Measurements from ENCODE around the gene SP140. TPM values are rescaled to one million over a fixed set of nuclear protein-coding genes. Genes with fewer than 3 reads are reported as not detected.

SP140 gene
- total and polyA plus RNA-seq, 10 of the 15 experiments (the other 5 are each of a cell fraction or from before 2014, with no cell fraction given) = 61.7 to 164 (median 90.7) TPM

GRCh38 chr2:230267059-230267458 lies 41.5 kb downstream of the SP140 start:
- H2AFZ ChIP-seq (ENCODE audit: control insufficient read depth, low read depth, low read length) = no peak overlapping the region
- ChIA-PET CTCF (interaction anchor here (1.0 to 1.5 kb wide), 3 partner anchors 9 to 64 kb away, joined by 3 read pairs; no protein-coding TSS in a partner anchor), SMC1A (ENCODE audit: uncharacterized antibody, unreplicated experiment) (interaction anchor here (0.9 to 1.9 kb wide), 5 partner anchors 39 to 64 kb away, joined by 3 to 9 read pairs (median 5); partner anchors contain the start of genes SP140 and SP140L), POLR2A (interaction anchor here (0.8 to 1.7 kb wide), 2 partner anchors 9 to 48 kb away, joined by 3 to 4 read pairs; partner anchors contain the start of gene SP110), RAD21 (ENCODE audit: unreplicated experiment) (interaction anchor here (0.8 to 1.4 kb wide), 3 partner anchors 9 to 64 kb away, joined by 3 to 4 read pairs (median 4); partner anchors contain the start of gene SP110)
- no peaks in the 10 kb centered on the region for H3K27me3 ChIP-seq (replicated peaks in 1 of 2; ENCODE audit: control insufficient read depth in 2 of 2, insufficient read depth in 2 of 2, low read length in 1 of 2)
- WGBS (ENCODE audit: insufficient coverage, insufficient replicate concordance, low lambda C conversion rate, missing lambda C conversion rate) = 23% methylated on average over 1 of the region's 1 CpG
- in situ Hi-C loops (cut with MboI) = no loop called here
- H4K20me1 ChIP-seq (ENCODE audit: control insufficient read depth, insufficient read depth) = no peaks in the 10 kb centered on the region
- H3K36me3 ChIP-seq (ENCODE audit: control insufficient read depth in 2 of 2, insufficient read depth in 2 of 2, low read length in 1 of 2) = peaks cover 4 to 9% of the 10 kb centered on the region in 2 experiments; a peak in 3 of 4 replicates
- peaks cover 28% of the 10 kb centered on the region for H3K4me1 ChIP-seq (ENCODE audit: control insufficient read depth, insufficient read depth, low read length)
- ATAC-seq = peak; percentile 57
- no peak for TF ChIP-seq ZBTB4 (CRISPR knock-in tag; IDR thresholded peaks at IDR 0.05)
- no peak for TF ChIP-seq WRNIP1 (IDR thresholded peaks at IDR 0.05; ENCODE audit: borderline replicate concordance, low read depth, low read length)
- TF ChIP-seq TAF1 (IDR thresholded peaks at IDR 0.05; ENCODE audit: borderline replicate concordance, low read depth, low read length) = no peak
- no peak for TF ChIP-seq TBL1XR1 (IDR thresholded peaks at IDR 0.05; ENCODE audit: low read depth, low read length)
- TF ChIP-seq RCOR1 (conservative IDR thresholded peaks at IDR 0.05; ENCODE audit: low read depth, low read length) = no peak
- TF ChIP-seq GATAD2B (conservative IDR thresholded peaks at IDR 0.05; ENCODE audit: low read depth) = no peak
- no peak for TF ChIP-seq SMARCA5 (IDR thresholded peaks at IDR 0.05)
- no peak for TF ChIP-seq MEF2B (IDR thresholded peaks at IDR 0.05; ENCODE audit: partially characterized antibody, poor library complexity, severe bottlenecking)
- no peak for TF ChIP-seq EGR1 (IDR thresholded peaks at IDR 0.05; ENCODE audit: borderline replicate concordance in 1 of 2, low read depth in 2 of 2, low read length in 2 of 2)
- TF ChIP-seq ZBED1 (IDR thresholded peaks at IDR 0.05; ENCODE audit: borderline replicate concordance) = no peak
- no peak for TF ChIP-seq MYB (IDR thresholded peaks at IDR 0.05; ENCODE audit: borderline replicate concordance, low read depth, low read length)
- TF ChIP-seq ZNF207 (IDR thresholded peaks at IDR 0.05; ENCODE audit: borderline replicate concordance) = no peak
- H3K4me2 ChIP-seq (ENCODE audit: control insufficient read depth, insufficient read depth) = peak overlapping the region; percentile 10; the same call in 1 of the 2 replicates
- no peak for FAIRE-seq
- no peak overlapping the region for H3K4me3 ChIP-seq
- H3K27ac ChIP-seq (ENCODE audit: control insufficient read depth, insufficient read depth) = peak overlapping the region; percentile 27
- H3K9ac ChIP-seq (ENCODE audit: control insufficient read depth, insufficient read depth, low read length) = no peak overlapping the region
- no peak for DNase-seq (ENCODE audit: low read depth, low spot score)
- no peaks in the 10 kb centered on the region for H3K79me2 ChIP-seq (ENCODE audit: control insufficient read depth, insufficient read depth, low read length)
- peaks cover 2% of the 10 kb centered on the region; the same call in 2 of the 3 replicates for H3K9me3 ChIP-seq (replicated peaks; ENCODE audit: control insufficient read depth, insufficient read depth, low read length)
- BruUV-seq (replicated peaks) = no TSS peak
- intact Hi-C loops (cut with micrococcal nuclease; ENCODE audit: unreplicated experiment) = loop anchor here (1.0 to 5.0 kb wide), 7 partner anchors 10 to 345 kb away; partner anchors contain the start of gene SP100

All from GM12878 (cell line).